Endothelial cell (in vitro differentiated cells): ENCODE results near the gene ANKRD9. TPM values are rescaled to one million over a fixed set of nuclear protein-coding genes. Genes with fewer than 3 reads are reported as not detected.

ENCODE experiments used
- DNase-seq: peaks from one replicate; pipeline ENCODE4 v3.0.0; 2021; ENCODE audit warnings: low spot score
- H3K27ac Mint-ChIP-seq: one replicate; pipeline ENCODE4 v1.8.0; 2021; ENCODE audit warnings: mixed read lengths, inconsistent platforms; ENCODE audit not compliant: unreplicated experiment
- H3K27me3 Mint-ChIP-seq: one replicate; pipeline ENCODE4 v1.8.0; 2021; ENCODE audit warnings: mild to moderate bottlenecking, moderate library complexity, mixed read lengths, inconsistent platforms; ENCODE audit not compliant: unreplicated experiment
- H3K36me3 Mint-ChIP-seq: one replicate; pipeline ENCODE4 v1.8.0; 2021; ENCODE audit warnings: mild to moderate bottlenecking, low read depth, mixed read lengths, inconsistent platforms; ENCODE audit not compliant: unreplicated experiment
- H3K4me1 Mint-ChIP-seq: one replicate; pipeline ENCODE4 v1.8.0; 2021; ENCODE audit warnings: mild to moderate bottlenecking, mixed read lengths, inconsistent platforms; ENCODE audit not compliant: unreplicated experiment
- H3K4me3 Mint-ChIP-seq: one replicate; pipeline ENCODE4 v1.8.0; 2021; ENCODE audit warnings: mild to moderate bottlenecking, mixed read lengths, inconsistent platforms; ENCODE audit not compliant: unreplicated experiment
- H3K9me3 Mint-ChIP-seq: one replicate; pipeline ENCODE4 v1.8.0; 2021; ENCODE audit warnings: mixed read lengths, inconsistent platforms; ENCODE audit not compliant: unreplicated experiment
- total RNA-seq: library from RNA; stranded (reverse); fragmentation: NEBNext Ultra II Directional; extraction: Animal tissue kit (Norgen Biotek cat#: 25700); gene quantifications from one replicate; pipeline ENCODE4 v1.2.1, GENCODE V29; 2021; ENCODE audit not compliant: unreplicated experiment
- TF ChIP-seq, protein P1 (sequence below): fragments of 200-600 bp; sonication (generic); IDR thresholded peaks from one replicate; pipeline ENCODE4 v1.5.0; 2021; ENCODE audit warnings: antibody characterized with exemption; ENCODE audit not compliant: unreplicated experiment

ANKRD9 gene
- total RNA-seq, 1 donor from 2014 or later, result 9.4 TPM

DNA sequence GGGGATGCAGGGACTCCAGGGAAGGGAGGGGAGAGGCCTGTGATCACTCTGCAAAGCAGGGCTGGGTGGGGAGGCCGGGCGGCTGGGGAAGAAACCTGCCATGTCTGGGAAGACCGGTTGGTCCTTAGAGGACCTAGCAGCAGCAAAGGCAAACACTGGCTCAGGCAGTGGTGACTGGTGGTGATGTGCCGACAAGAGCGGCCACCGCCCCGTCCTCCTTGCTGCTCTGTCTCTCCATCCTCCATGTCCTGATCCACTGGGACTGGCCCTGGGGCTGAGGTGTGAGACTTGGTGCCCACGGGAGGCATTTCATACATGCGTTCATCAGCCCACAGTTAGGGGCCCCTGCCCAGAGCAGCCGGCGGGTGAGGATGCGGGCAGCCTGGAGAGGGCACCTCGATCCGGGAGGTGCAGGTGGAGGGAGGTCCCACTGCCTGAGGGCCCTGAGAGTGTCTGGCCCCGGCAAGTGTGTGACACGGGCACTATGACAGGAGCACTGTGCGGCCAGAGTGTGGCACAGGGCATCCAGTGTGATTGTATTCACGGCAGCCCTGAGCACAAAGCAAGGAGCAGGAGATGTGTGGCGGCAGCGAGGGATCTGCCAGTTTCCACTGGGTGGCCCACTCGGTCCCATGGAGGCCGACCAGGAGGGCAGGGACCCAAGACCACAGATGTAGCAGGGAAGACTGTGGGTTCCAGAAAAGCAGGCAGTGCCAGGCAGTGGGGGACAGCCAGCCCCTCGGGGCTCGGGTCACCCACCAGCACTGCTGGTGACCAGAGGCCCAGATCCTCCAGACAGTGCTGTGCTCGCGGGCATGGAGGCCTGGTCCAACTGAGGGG lies 13.9 kb downstream of the ANKRD9 start:
- H3K4me1 Mint-ChIP-seq, result no peaks in the 10 kb centered on the region
- peaks cover 8% of the 10 kb centered on the region for H3K27me3 Mint-ChIP-seq
- peaks cover 6% of the 10 kb centered on the region for H3K36me3 Mint-ChIP-seq
- no peak overlapping the region for H3K27ac Mint-ChIP-seq
- TF ChIP-seq, protein P1, sequence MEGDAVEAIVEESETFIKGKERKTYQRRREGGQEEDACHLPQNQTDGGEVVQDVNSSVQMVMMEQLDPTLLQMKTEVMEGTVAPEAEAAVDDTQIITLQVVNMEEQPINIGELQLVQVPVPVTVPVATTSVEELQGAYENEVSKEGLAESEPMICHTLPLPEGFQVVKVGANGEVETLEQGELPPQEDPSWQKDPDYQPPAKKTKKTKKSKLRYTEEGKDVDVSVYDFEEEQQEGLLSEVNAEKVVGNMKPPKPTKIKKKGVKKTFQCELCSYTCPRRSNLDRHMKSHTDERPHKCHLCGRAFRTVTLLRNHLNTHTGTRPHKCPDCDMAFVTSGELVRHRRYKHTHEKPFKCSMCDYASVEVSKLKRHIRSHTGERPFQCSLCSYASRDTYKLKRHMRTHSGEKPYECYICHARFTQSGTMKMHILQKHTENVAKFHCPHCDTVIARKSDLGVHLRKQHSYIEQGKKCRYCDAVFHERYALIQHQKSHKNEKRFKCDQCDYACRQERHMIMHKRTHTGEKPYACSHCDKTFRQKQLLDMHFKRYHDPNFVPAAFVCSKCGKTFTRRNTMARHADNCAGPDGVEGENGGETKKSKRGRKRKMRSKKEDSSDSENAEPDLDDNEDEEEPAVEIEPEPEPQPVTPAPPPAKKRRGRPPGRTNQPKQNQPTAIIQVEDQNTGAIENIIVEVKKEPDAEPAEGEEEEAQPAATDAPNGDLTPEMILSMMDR, result no peak
- H3K9me3 Mint-ChIP-seq, result no peaks in the 10 kb centered on the region
- no peak overlapping the region for H3K4me3 Mint-ChIP-seq
- DNase-seq, result no peak

DNA sequence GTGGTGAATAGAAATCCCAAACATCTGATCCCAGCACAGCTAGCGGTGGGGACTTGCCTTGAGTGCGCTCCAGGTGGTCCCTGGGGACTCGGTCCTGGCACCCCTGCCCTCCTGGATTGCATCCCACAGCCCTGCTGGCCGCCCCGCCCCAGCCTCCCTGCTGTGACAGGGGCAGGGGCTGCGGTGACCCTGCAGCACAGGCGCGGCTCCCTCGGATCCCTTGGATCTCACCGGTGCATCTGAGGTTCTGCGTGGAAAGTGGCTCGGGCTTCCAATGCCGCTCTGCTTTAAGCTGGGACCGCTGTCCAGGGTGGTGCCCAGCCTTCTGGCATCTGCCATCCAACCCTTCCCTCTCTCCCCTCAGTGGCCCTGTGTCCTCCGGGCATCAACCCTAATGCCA lies 16.0 kb downstream of the ANKRD9 start:
- Mint-ChIP-seq H3K27me3 (peaks cover 5% of the 10 kb centered on the region), H3K9me3 (no peaks in the 10 kb centered on the region), H3K4me1 (no peaks in the 10 kb centered on the region), H3K4me3 (no peak overlapping the region), H3K36me3 (peaks cover under 1% of the 10 kb centered on the region), H3K27ac (no peak overlapping the region)
- TF ChIP-seq, protein P1, result no peak
- no peak for DNase-seq

DNA sequence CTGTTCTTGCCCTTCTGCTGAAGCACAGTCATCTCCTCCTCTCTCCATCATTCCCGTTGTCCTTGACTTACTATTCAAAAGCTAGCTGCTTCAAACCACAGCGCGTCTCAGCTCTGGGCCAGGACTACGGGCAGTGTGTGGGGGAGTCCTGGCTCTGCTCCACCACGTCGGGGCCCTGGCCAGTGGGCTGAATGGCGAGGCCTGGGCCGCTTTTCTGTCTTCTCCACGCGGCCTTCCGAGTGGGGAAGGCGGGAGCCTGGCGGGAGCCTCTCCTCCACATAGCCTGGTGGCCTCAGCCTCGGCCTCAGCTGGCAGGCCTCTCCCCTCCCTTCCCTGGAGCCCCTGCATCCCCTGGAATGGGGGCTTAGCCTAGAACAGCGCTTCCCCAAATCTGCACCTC lies 16.5 kb downstream of the ANKRD9 start:
- Mint-ChIP-seq H3K4me3 (no peak overlapping the region), H3K27ac (no peak overlapping the region), H3K36me3 (no peaks in the 10 kb centered on the region), H3K4me1 (no peaks in the 10 kb centered on the region), H3K27me3 (peaks cover 5% of the 10 kb centered on the region), H3K9me3 (no peaks in the 10 kb centered on the region)
- DNase-seq, result no peak
- TF ChIP-seq, protein P1, result no peak

DNA sequence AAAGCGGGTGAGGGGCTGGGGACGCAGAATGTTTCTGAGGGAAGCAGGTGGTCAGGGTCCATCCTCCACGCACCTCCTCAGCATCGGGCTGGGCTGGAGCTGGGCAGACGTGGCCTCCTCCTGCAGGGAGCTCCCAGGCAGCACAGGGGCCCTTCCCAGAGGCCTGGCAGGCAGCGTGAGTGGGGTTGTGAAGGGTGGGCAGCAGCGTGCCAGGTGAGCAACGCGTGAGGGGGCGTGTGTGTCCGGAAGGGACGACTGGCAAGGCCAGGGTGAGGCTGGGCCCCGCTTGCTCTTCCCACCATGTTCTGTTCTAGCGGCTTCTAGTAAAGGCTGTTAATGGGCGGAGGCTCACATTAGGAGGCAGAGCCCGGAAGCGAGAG lies 17.1 kb downstream of the ANKRD9 start:
- no peaks in the 10 kb centered on the region for H3K36me3 Mint-ChIP-seq
- no peaks in the 10 kb centered on the region for H3K4me1 Mint-ChIP-seq
- H3K27me3 Mint-ChIP-seq, result peaks cover 5% of the 10 kb centered on the region
- TF ChIP-seq, protein P1, result no peak
- H3K9me3 Mint-ChIP-seq, result no peaks in the 10 kb centered on the region
- DNase-seq, result no peak
- H3K4me3 Mint-ChIP-seq, result no peak overlapping the region
- H3K27ac Mint-ChIP-seq, result no peak overlapping the region

DNA sequence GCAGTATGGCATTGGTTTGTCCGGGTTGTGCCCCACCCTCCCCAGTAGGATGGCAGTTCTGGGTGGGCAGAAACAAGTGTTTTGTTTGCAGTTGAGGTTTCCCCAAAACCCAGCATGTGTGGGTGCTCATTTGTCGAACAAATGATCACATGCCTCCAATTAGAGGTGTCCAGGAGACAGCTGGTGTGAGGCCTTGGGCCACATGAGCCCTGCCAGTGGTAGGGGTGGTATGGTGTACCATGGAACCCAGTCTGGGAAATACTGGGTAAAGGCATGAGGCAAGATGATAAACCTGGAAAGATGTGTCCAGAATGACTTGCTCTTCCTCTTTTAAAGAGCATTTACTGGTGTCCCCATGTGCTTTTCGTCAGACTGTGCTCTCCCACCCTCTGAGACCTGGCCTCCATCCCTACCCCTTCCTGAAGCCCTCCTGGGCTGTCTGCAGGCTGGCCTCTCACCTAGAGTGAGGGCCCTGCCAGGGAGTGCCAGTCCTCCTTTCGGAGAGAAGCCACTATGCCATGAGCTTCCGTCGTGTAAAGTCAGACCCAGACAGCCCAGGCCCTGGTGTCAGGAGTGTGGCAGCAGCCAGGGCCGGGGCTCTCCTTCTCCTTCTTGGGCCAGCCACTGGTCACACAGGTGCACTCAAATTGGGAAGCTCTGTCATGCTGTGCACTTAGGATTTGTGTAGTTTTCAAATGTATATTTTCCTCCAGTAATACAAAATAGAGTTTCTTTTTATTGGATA lies 17.6 kb downstream of the ANKRD9 start:
- Mint-ChIP-seq H3K9me3 (no peaks in the 10 kb centered on the region), H3K4me1 (no peaks in the 10 kb centered on the region), H3K36me3 (no peaks in the 10 kb centered on the region), H3K27me3 (peaks cover 5% of the 10 kb centered on the region), H3K27ac (no peak overlapping the region), H3K4me3 (no peak overlapping the region)
- TF ChIP-seq, protein P1, result no peak
- DNase-seq, result no peak
